Osteoblast (primary cell): ENCODE data around the gene MPPED2. TPM values are rescaled to one million over a fixed set of nuclear protein-coding genes. Genes with fewer than 3 reads are reported as not detected.

Source experiments
- DNase-seq: peaks from one replicate; pipeline ENCODE4 v3.0.0; 2011; ENCODE audit warnings: low spot score, mixed read lengths; ENCODE audit not compliant: insufficient read length; ENCODE audit errors: missing footprints
- H2AFZ ChIP-seq: 2 replicates; pipeline ENCODE4 v1.6.0; 2011; ENCODE audit warnings: mild to moderate bottlenecking, low read length
- H3K27ac ChIP-seq: 2 replicates; pipeline ENCODE4 v1.5.1; 2011; ENCODE audit warnings: mild to moderate bottlenecking, low read depth, low read length, moderate library complexity
- H3K27me3 ChIP-seq: 2 replicates; pipeline ENCODE4 v1.6.0; 2012; ENCODE audit warnings: mild to moderate bottlenecking, control low read depth, inconsistent platforms, low read length, moderate library complexity; ENCODE audit not compliant: insufficient read depth
- H3K36me3 ChIP-seq: 2 replicates; pipeline ENCODE4 v1.5.1; 2011; ENCODE audit warnings: mild to moderate bottlenecking, low read length, control low read depth, moderate library complexity; ENCODE audit not compliant: insufficient read depth
- H3K4me1 ChIP-seq: 2 replicates; pipeline ENCODE4 v1.5.1; 2011; ENCODE audit warnings: mild to moderate bottlenecking, low read length, control low read depth, moderate library complexity; ENCODE audit not compliant: insufficient read depth
- H3K4me2 ChIP-seq: 2 replicates; pipeline ENCODE4 v1.6.0; 2011; ENCODE audit warnings: mild to moderate bottlenecking, low read length; ENCODE audit not compliant: insufficient read depth
- H3K4me3 ChIP-seq: fragments of 200-600 bp; sonication (generic); 3 replicates; pipeline ENCODE4 v1.5.1; 2012; ENCODE audit warnings: mild to moderate bottlenecking, low read length, inconsistent platforms; ENCODE audit not compliant: insufficient read depth
- H3K79me2 ChIP-seq: 2 replicates; pipeline ENCODE4 v1.6.0; 2012; ENCODE audit warnings: mild to moderate bottlenecking, low read length, control low read depth, inconsistent platforms; ENCODE audit not compliant: insufficient read depth
- H3K9me3 ChIP-seq: 2 replicates; pipeline ENCODE4 v1.5.1; 2011; ENCODE audit warnings: low read depth, low read length, control low read depth
- H4K20me1 ChIP-seq: 2 replicates; pipeline ENCODE4 v1.6.0; 2012; ENCODE audit warnings: mild to moderate bottlenecking, low read length, control low read depth; ENCODE audit not compliant: insufficient read depth
- total RNA-seq: library from RNA; depleted of rRNA; stranded (reverse); fragments of >200 nt; gene quantifications from 2 replicates; pipeline ENCODE4 v1.2.3, GENCODE V29; 2012
- TF ChIP-seq, protein P1 (sequence below): IDR thresholded peaks from 2 replicates; pipeline ENCODE4 v1.5.1; 2011; ENCODE audit warnings: mild to moderate bottlenecking, low read depth, low read length, moderate library complexity; ENCODE audit errors: extremely low read depth

Gene MPPED2
- total RNA-seq, 1 donor: 2.2 TPM

GRCh38 chr11:30553521-30554110 is 32.5 kb downstream of the MPPED2 start:
- Histone ChIP-seq H4K20me1 (no peaks in the 10 kb centered on the region), H3K27me3 (no peaks in the 10 kb centered on the region), H3K4me1 (no peaks in the 10 kb centered on the region), H3K9me3 (no peaks in the 10 kb centered on the region), H3K79me2 (no peaks in the 10 kb centered on the region), H3K27ac (no peak overlapping the region), H3K4me3 (no peak overlapping the region), H2AFZ (no peak overlapping the region), H3K4me2 (no peak overlapping the region), H3K36me3 (no peaks in the 10 kb centered on the region)
- TF ChIP-seq, protein P1, sequence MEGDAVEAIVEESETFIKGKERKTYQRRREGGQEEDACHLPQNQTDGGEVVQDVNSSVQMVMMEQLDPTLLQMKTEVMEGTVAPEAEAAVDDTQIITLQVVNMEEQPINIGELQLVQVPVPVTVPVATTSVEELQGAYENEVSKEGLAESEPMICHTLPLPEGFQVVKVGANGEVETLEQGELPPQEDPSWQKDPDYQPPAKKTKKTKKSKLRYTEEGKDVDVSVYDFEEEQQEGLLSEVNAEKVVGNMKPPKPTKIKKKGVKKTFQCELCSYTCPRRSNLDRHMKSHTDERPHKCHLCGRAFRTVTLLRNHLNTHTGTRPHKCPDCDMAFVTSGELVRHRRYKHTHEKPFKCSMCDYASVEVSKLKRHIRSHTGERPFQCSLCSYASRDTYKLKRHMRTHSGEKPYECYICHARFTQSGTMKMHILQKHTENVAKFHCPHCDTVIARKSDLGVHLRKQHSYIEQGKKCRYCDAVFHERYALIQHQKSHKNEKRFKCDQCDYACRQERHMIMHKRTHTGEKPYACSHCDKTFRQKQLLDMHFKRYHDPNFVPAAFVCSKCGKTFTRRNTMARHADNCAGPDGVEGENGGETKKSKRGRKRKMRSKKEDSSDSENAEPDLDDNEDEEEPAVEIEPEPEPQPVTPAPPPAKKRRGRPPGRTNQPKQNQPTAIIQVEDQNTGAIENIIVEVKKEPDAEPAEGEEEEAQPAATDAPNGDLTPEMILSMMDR: no peak
- DNase-seq: peak; percentile 8

DNA sequence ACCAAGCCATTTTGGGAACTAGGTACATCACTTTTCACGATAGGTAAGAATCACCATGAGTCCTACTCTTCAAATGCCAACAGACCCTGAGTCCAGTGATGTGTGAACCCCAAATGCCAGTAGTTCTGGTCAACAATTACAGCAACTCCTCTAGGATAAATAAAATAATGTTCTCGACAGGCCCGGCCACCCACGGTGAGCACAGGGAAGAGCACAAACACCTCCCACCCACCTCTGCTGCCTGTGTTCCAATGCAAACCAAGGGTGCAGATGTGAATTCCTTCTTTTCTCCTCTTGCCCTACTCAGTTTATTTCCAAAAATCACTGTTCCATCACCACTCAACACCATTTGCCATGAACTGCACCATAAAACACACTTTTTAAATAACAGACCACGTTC is 33.3 kb downstream of the MPPED2 start:
- no peaks in the 10 kb centered on the region for H3K36me3 ChIP-seq
- H3K9me3 ChIP-seq: no peaks in the 10 kb centered on the region
- TF ChIP-seq, protein P1: no peak
- H3K27me3 ChIP-seq: no peaks in the 10 kb centered on the region
- no peak for DNase-seq
- H3K4me3 ChIP-seq: no peak overlapping the region
- H3K79me2 ChIP-seq: no peaks in the 10 kb centered on the region
- H3K27ac ChIP-seq: no peak overlapping the region
- no peaks in the 10 kb centered on the region for H4K20me1 ChIP-seq
- no peaks in the 10 kb centered on the region for H3K4me1 ChIP-seq
- H3K4me2 ChIP-seq: no peak overlapping the region
- no peak overlapping the region for H2AFZ ChIP-seq

- H3K27me3 ChIP-seq: no peaks in the 10 kb centered on the region
- no peak overlapping the region for H3K4me2 ChIP-seq
- no peaks in the 10 kb centered on the region for H3K36me3 ChIP-seq
- no peak overlapping the region for H3K4me3 ChIP-seq
- H3K27ac ChIP-seq: no peak overlapping the region
- TF ChIP-seq, protein P1: no peak
- H3K4me1 ChIP-seq: no peaks in the 10 kb centered on the region
- no peaks in the 10 kb centered on the region for H4K20me1 ChIP-seq
- H2AFZ ChIP-seq: no peak overlapping the region
- no peak for DNase-seq
- no peaks in the 10 kb centered on the region for H3K9me3 ChIP-seq
- no peaks in the 10 kb centered on the region for H3K79me2 ChIP-seq
These were observed 36.1 kb downstream of the MPPED2 start for GRCh38 chr11:30550022-30550542.

DNA sequence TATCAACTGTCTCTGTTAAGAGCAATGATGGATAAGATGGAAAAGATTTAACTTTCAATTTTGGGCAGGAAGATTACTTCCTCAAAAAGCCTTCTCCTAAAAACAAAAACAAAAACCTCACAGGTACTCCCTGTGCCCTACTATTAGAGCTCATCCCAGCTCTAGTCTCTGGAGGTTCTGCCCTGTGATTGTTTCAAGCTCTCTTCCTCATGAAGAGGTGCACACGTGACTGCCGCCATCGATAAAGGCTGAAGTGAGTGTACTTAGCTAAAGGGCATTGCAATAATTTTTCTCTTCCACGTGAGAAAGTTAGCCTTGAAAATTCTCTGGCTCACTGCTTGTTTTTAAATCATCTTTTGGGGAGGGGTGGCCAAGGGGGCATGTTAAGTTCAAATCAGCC is 36.6 kb downstream of the MPPED2 start:
- TF ChIP-seq, protein P1: no peak

More for the DNA sequence above, 36.6 kb downstream of the MPPED2 start:
- no peaks in the 10 kb centered on the region for H3K27me3 ChIP-seq
- no peak overlapping the region for H3K27ac ChIP-seq
- H3K4me3 ChIP-seq: no peak overlapping the region
- DNase-seq: no peak
- H3K79me2 ChIP-seq: no peaks in the 10 kb centered on the region
- H2AFZ ChIP-seq: no peak overlapping the region
- H3K4me1 ChIP-seq: no peaks in the 10 kb centered on the region
- H4K20me1 ChIP-seq: no peaks in the 10 kb centered on the region
- H3K4me2 ChIP-seq: no peak overlapping the region
- no peaks in the 10 kb centered on the region for H3K36me3 ChIP-seq
- no peaks in the 10 kb centered on the region for H3K9me3 ChIP-seq
